ENCODE data around the gene CSF1R.

Gene CSF1R

GRCh38 chr5:150085950-150086715 lies at the start of gene CSF1R:
TSS of gene CSF1R (minus strand) at chr5:150086554. CDS start at chr5:150086427, 127 bp downstream.
- no peak for DNase-seq (ENCODE audit: low read depth, low spot score)
- H3K4me3 ChIP-seq (ENCODE audit: low read depth, low read length) = no peak within 1 kb of the TSS

GRCh38 chr5:150135557-150136304 lies 49.4 kb upstream of the CSF1R start:
- ChIA-PET CTCF (interaction anchor here (1.0 to 16.8 kb wide), 7 partner anchors 10 to 145 kb away, joined by 3 to 222 read pairs (median 5); no protein-coding TSS in a partner anchor), POLR2A (interaction anchor here (0.6 to 1.9 kb wide), 3 partner anchors 10 to 20 kb away, joined by 3 to 4 read pairs (median 3); partner anchors contain the start of gene PDGFRB)
- no peak for DNase-seq (ENCODE audit: low read depth, low spot score)
- H3K4me3 ChIP-seq (ENCODE audit: low read depth, low read length) = no peak overlapping the region
- no peak for TF ChIP-seq CTCF (IDR thresholded peaks at IDR 0.05; ENCODE audit: insufficient read depth, low read length, missing control alignments)

More at GRCh38 chr5:150085950-150086715, at the start of gene CSF1R:
- no peak for TF ChIP-seq CTCF (IDR thresholded peaks at IDR 0.05; ENCODE audit: insufficient read depth, low read length, missing control alignments)
- ChIA-PET CTCF (no interaction called here), POLR2A (no interaction called here)

GRCh38 chr5:150134198-150134588 lies 47.8 kb upstream of the CSF1R start:
- no peak for DNase-seq (ENCODE audit: low read depth, low spot score)
- POLR2A ChIA-PET = no interaction called here
- H3K4me3 ChIP-seq (ENCODE audit: low read depth, low read length) = no peak overlapping the region
- CTCF ChIA-PET = interaction anchor here (1.0 to 16.8 kb wide), 4 partner anchors 28 to 84 kb away, joined by 3 to 222 read pairs (median 10); no protein-coding TSS in a partner anchor
- no peak for TF ChIP-seq CTCF (IDR thresholded peaks at IDR 0.05; ENCODE audit: insufficient read depth, low read length, missing control alignments)

- POLR2A ChIA-PET = no interaction called here
- H3K4me3 ChIP-seq (ENCODE audit: low read depth, low read length) = no peak overlapping the region
- CTCF ChIA-PET = interaction anchor here (1.3 to 16.8 kb wide), 4 partner anchors 26 to 85 kb away, joined by 3 to 222 read pairs (median 11); no protein-coding TSS in a partner anchor
- TF ChIP-seq CTCF (IDR thresholded peaks at IDR 0.05; ENCODE audit: insufficient read depth, low read length, missing control alignments) = no peak
- DNase-seq (ENCODE audit: low read depth, low spot score) = no peak
Measured at GRCh38 chr5:150133581-150134197, 47.3 kb upstream of the CSF1R start.

- POLR2A ChIA-PET = interaction anchor here (0.6 to 2.8 kb wide), 2 partner anchors 10 to 341 kb away, joined by 3 to 9 read pairs; no protein-coding TSS in a partner anchor
- no peak overlapping the region for H3K4me3 ChIP-seq (ENCODE audit: low read depth, low read length)
- no peak for TF ChIP-seq CTCF (IDR thresholded peaks at IDR 0.05; ENCODE audit: insufficient read depth, low read length, missing control alignments)
- no peak for DNase-seq (ENCODE audit: low read depth, low spot score)
- CTCF ChIA-PET = interaction anchor here (0.9 to 16.8 kb wide), 6 partner anchors 9 to 86 kb away, joined by 3 to 222 read pairs (median 4); no protein-coding TSS in a partner anchor
Measured at GRCh38 chr5:150132740-150133139, 46.4 kb upstream of the CSF1R start.

Measured in AG04449 (cell line).